Immature natural killer cell (primary cell): Measurements from ENCODE around the gene R3HDM2. TPM values are rescaled to one million over a fixed set of nuclear protein-coding genes. Genes with fewer than 3 reads are reported as not detected.

Source experiments
- DNase-seq, 3 donors: peaks; one replicate each; pipeline ENCODE4 v3.0.0; 2022; ENCODE audit warnings: mixed read lengths in 1 of 3
- H3K27ac Mint-ChIP-seq, 6 donors: one replicate each; pipeline ENCODE4 v1.8.0; 2020; ENCODE audit warnings: mixed read lengths in 6 of 6, mild to moderate bottlenecking in 5 of 6, inconsistent platforms in 4 of 6, moderate library complexity in 3 of 6
- H3K27me3 Mint-ChIP-seq, 3 donors: one replicate each; pipeline ENCODE4 v1.8.0; 2020 to 2021; ENCODE audit warnings: low read depth in 3 of 3, mild to moderate bottlenecking in 3 of 3, mixed read lengths in 3 of 3, moderate library complexity in 3 of 3, inconsistent platforms in 1 of 3
- H3K36me3 Mint-ChIP-seq, 3 donors: one replicate each; pipeline ENCODE4 v1.8.0; 2020; ENCODE audit warnings: mixed read lengths in 3 of 3, inconsistent platforms in 2 of 3, mild to moderate bottlenecking in 2 of 3
- H3K4me1 Mint-ChIP-seq, 2 donors: one replicate each; pipeline ENCODE4 v1.8.0; 2020; ENCODE audit warnings: inconsistent platforms in 2 of 2, mild to moderate bottlenecking in 2 of 2, mixed read lengths in 2 of 2, moderate library complexity in 1 of 2
- H3K4me3 Mint-ChIP-seq, 5 donors: one replicate each; pipeline ENCODE4 v1.8.0; 2020; ENCODE audit warnings: mild to moderate bottlenecking in 5 of 5, mixed read lengths in 5 of 5, inconsistent platforms in 3 of 5, moderate library complexity in 3 of 5
- H3K9me3 Mint-ChIP-seq, 6 donors: one replicate each; pipeline ENCODE4 v1.8.0; 2020; ENCODE audit warnings: mild to moderate bottlenecking in 6 of 6, mixed read lengths in 6 of 6, inconsistent platforms in 4 of 6, moderate library complexity in 3 of 6
- polyA plus RNA-seq, 3 donors: library from polyadenylated mRNA; unstranded; fragments of 300-500 nt; fragmentation: Illumina TruSeq; gene quantifications; one replicate each; pipeline ENCODE4 v1.2.3, GENCODE V29; 2021

R3HDM2 gene
- 10 to 100 TPM in 1 of 3 donors, 1 to 10 TPM in 1, under 1 TPM in 1; 0.12 to 19.0 (median 3.3) TPM for polyA plus RNA-seq

DNA sequence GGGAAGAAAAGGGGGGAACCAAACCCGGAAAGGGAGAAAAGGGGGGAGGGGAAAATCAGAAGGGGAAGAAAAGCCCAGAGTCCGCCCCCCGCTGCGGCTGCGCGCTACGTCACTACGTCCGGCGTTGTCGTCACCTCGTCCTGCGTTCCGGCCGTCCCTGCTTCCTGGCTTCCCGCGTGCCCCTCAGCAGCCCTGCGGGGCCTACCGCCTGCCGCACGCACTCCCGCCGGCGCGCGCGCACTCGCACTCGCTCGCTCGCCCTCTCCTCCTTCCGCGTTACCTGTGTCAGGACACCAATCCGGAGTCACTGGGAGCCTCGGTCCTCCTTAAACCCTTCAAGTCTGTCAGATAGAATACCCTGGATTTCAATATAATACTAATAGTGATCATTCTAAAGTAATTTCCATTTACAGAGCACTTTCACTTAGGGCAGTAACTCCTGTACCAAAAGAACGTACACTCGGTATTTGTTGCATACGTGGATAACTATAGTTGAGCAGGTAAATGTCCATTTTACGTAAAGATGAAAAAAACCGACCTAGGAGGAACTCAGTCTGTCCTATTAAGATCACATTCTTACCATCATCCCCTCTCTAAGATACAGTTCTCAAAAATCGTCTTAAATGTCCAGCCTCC is at the start of gene R3HDM2:
R3HDM2 (minus strand) TSS at position 113 of the 636 bp plus-strand sequence. CDS start 120,615 bp downstream, outside the sequence.
- H3K4me1 Mint-ChIP-seq = peaks cover 39 to 52% of the 10 kb centered on the region in 2 donors
- peak within 1 kb of the TSS; percentile 94 to 99 (median 99) for H3K4me3 Mint-ChIP-seq

GRCh38 chr12:57479376-57480115 is 48.7 kb upstream of the R3HDM2 start, which contains the start of gene ARHGAP9:
Gene ARHGAP9, minus strand, starts transcription at chr12:57479866. Its CDS starts 460 bp downstream, at chr12:57479406.
- Mint-ChIP-seq H3K4me1 (peaks cover 74 to 76% of the 10 kb centered on the region in 2 donors), H3K36me3 (peaks cover 22 to 25% (median 23%) of the 10 kb centered on the region in 3 donors), H3K9me3 (no peaks in the 10 kb centered on the region), H3K4me3 (peak within 1 kb of the TSS; percentile 90 to 97 (median 95)), H3K27ac (peak within 1 kb of the TSS; percentile 99 to 100 (median 100)), H3K27me3 (peaks cover 37 to 50% (median 46%) of the 10 kb centered on the region in 3 donors)
- peak; percentile 91 to 92 (median 92) for DNase-seq

More for the DNA sequence above, at the start of gene R3HDM2:
- H3K9me3 Mint-ChIP-seq = no peaks in the 10 kb centered on the region
- peak within 1 kb of the TSS; percentile 99 to 100 (median 100) for H3K27ac Mint-ChIP-seq
- peaks cover 7 to 15% (median 10%) of the 10 kb centered on the region in 3 donors for H3K27me3 Mint-ChIP-seq
- no peaks in the 10 kb centered on the region for H3K36me3 Mint-ChIP-seq
- peak; percentile 95 to 96 (median 95) for DNase-seq

DNA sequence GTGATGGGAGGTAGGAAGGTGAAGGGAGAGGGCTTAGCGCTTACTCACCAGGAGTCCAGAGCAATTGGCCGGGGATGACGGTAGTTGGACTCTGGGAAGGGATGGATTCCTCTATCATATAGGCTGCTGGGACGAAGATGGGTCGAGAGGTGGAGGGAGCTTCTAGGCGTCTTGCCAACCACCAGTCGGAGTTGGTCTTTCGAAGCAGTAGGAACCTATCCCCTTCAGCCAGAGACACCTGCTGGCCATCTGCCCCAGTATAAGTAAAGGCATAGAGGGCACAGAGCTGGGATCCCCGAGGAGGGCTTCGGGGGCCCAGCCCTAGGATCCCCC is 48.2 kb upstream of the R3HDM2 start:
- peaks cover 79 to 82% of the 10 kb centered on the region in 2 donors for H3K4me1 Mint-ChIP-seq
- H3K4me3 Mint-ChIP-seq = peak overlapping the region; percentile 90 to 97 (median 95)
- H3K27ac Mint-ChIP-seq = peak overlapping the region; percentile 99 to 100 (median 100)
- peaks cover 39 to 55% (median 51%) of the 10 kb centered on the region in 3 donors for H3K27me3 Mint-ChIP-seq
- DNase-seq = no peak
- no peaks in the 10 kb centered on the region for H3K9me3 Mint-ChIP-seq
- H3K36me3 Mint-ChIP-seq = peaks cover 27 to 30% (median 28%) of the 10 kb centered on the region in 3 donors

GRCh38 chr12:57477710-57478681 is 47.2 kb upstream of the R3HDM2 start:
- Mint-ChIP-seq H3K4me3 (peak overlapping the region; percentile 90 to 97 (median 95)), H3K27me3 (peaks cover 41 to 57% (median 53%) of the 10 kb centered on the region in 3 donors), H3K36me3 (peaks cover 32 to 38% (median 36%) of the 10 kb centered on the region in 3 donors), H3K27ac (peak overlapping the region; percentile 99 to 100 (median 100)), H3K9me3 (no peaks in the 10 kb centered on the region), H3K4me1 (peaks cover 83% of the 10 kb centered on the region in 2 donors)
- DNase-seq = peak; percentile 69 to 77 (median 73)

GRCh38 chr12:57476993-57477709 is 46.3 kb upstream of the R3HDM2 start:
- H3K27me3 Mint-ChIP-seq = peaks cover 47 to 58% (median 56%) of the 10 kb centered on the region in 3 donors
- no peaks in the 10 kb centered on the region for H3K9me3 Mint-ChIP-seq
- H3K36me3 Mint-ChIP-seq = peaks cover 40 to 44% (median 43%) of the 10 kb centered on the region in 3 donors
- H3K4me3 Mint-ChIP-seq = peak overlapping the region; percentile 90 to 97 (median 95)
- no peak for DNase-seq
- H3K4me1 Mint-ChIP-seq = peaks cover 90% of the 10 kb centered on the region in 2 donors
- peak overlapping the region; percentile 99 to 100 (median 100) for H3K27ac Mint-ChIP-seq

- Mint-ChIP-seq H3K36me3 (peaks cover 43 to 49% (median 43%) of the 10 kb centered on the region in 3 donors), H3K27me3 (peaks cover 47 to 61% (median 56%) of the 10 kb centered on the region in 3 donors), H3K27ac (peak overlapping the region; percentile 99 to 100 (median 100)), H3K4me3 (peak overlapping the region; percentile 90 to 97 (median 95)), H3K9me3 (no peaks in the 10 kb centered on the region), H3K4me1 (peaks cover 91 to 92% of the 10 kb centered on the region in 2 donors)
- peak; percentile 76 to 83 (median 81) for DNase-seq
Observed at GRCh38 chr12:57476162-57476992, 45.5 kb upstream of the R3HDM2 start.

GRCh38 chr12:57475271-57476161 is 44.7 kb upstream of the R3HDM2 start:
- Mint-ChIP-seq H3K9me3 (no peaks in the 10 kb centered on the region), H3K27ac (peak overlapping the region; percentile 99 to 100 (median 100)), H3K4me3 (peak overlapping the region; percentile 90 to 97 (median 95)), H3K36me3 (peaks cover 43 to 49% (median 43%) of the 10 kb centered on the region in 3 donors), H3K4me1 (peaks cover 89 to 90% of the 10 kb centered on the region in 2 donors), H3K27me3 (peaks cover 51 to 67% (median 54%) of the 10 kb centered on the region in 3 donors)
- no peak for DNase-seq

GRCh38 chr12:57474862-57475261 is 44.0 kb upstream of the R3HDM2 start:
- Mint-ChIP-seq H3K36me3 (peaks cover 43 to 49% (median 43%) of the 10 kb centered on the region in 3 donors), H3K4me1 (peaks cover 86 to 89% of the 10 kb centered on the region in 2 donors), H3K4me3 (peak overlapping the region; percentile 79 to 87 (median 83)), H3K27ac (peak overlapping the region; percentile 87 to 100 (median 92)), H3K27me3 (peaks cover 50 to 62% (median 51%) of the 10 kb centered on the region in 3 donors), H3K9me3 (no peaks in the 10 kb centered on the region)
- DNase-seq = no peak

DNA sequence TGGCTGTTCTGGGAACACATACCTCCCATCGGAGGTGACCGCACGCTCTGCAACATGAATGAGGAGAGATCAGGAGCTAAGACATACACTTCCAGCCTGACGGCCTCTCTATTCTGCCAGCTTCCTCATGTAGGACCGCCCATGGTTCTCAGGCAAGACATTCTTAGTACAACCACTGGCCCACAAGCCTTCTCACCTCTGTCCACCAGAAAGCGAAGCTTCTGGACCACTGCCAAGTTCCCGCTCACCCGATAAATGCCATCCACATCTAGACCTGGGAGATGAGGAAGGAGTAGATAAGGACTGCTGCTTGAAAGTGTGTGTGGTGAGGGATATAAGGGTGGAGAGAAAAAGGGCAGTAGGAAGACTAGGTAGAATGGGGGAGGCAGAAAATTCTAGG is 43.6 kb upstream of the R3HDM2 start:
- peaks cover 86 to 89% of the 10 kb centered on the region in 2 donors for H3K4me1 Mint-ChIP-seq
- peak; percentile 57 to 59 (median 59) for DNase-seq
- no peaks in the 10 kb centered on the region for H3K9me3 Mint-ChIP-seq
- H3K27ac Mint-ChIP-seq = peak overlapping the region; percentile 87 to 100 (median 92)
- H3K4me3 Mint-ChIP-seq = peak overlapping the region; percentile 79 to 87 (median 83)
- peaks cover 43 to 52% (median 43%) of the 10 kb centered on the region in 3 donors for H3K36me3 Mint-ChIP-seq
- H3K27me3 Mint-ChIP-seq = peaks cover 47 to 58% (median 50%) of the 10 kb centered on the region in 3 donors

- H3K4me1 Mint-ChIP-seq = peaks cover 86 to 90% of the 10 kb centered on the region in 2 donors
- H3K36me3 Mint-ChIP-seq = peaks cover 46 to 56% (median 47%) of the 10 kb centered on the region in 3 donors
- peak overlapping the region; percentile 79 to 87 (median 83) for H3K4me3 Mint-ChIP-seq
- peaks cover 44 to 54% (median 51%) of the 10 kb centered on the region in 3 donors for H3K27me3 Mint-ChIP-seq
- no peak for DNase-seq
- H3K27ac Mint-ChIP-seq = peak overlapping the region; percentile 87 to 100 (median 92)
- no peaks in the 10 kb centered on the region for H3K9me3 Mint-ChIP-seq
Observed at GRCh38 chr12:57473886-57474285, 43.0 kb upstream of the R3HDM2 start.

GRCh38 chr12:57473392-57473791 is 42.5 kb upstream of the R3HDM2 start:
- DNase-seq = no peak
- H3K9me3 Mint-ChIP-seq = no peaks in the 10 kb centered on the region
- peaks cover 40 to 51% (median 48%) of the 10 kb centered on the region in 3 donors for H3K27me3 Mint-ChIP-seq
- peak overlapping the region; percentile 51 to 84 (median 56) for H3K4me3 Mint-ChIP-seq
- peak overlapping the region; percentile 76 to 100 (median 92) for H3K27ac Mint-ChIP-seq
- H3K36me3 Mint-ChIP-seq = peaks cover 46 to 56% (median 49%) of the 10 kb centered on the region in 3 donors
- H3K4me1 Mint-ChIP-seq = peaks cover 85 to 86% of the 10 kb centered on the region in 2 donors
